NCI-H128 (cell line): Measurements from ENCODE around the gene ACSM5.
"Not testable (repeated sequence)": the region's sequence is repeated elsewhere in the genome, so short reads cannot be mapped to it uniquely, and the experiment has no call there.

Experiments
- DNase-seq: peaks from one replicate; lab custom pipeline; 2025; ENCODE audit not compliant: unreplicated experiment; lab: John Stamatoyannopoulos, UW

The ACSM5 gene

GRCh38 chr16:20397468-20398074 lies 11.8 kb upstream of the ACSM5 start:
- DNase-seq: no peak

GRCh38 chr16:20398603-20399002 lies 10.7 kb upstream of the ACSM5 start:
- no peak for DNase-seq

DNA sequence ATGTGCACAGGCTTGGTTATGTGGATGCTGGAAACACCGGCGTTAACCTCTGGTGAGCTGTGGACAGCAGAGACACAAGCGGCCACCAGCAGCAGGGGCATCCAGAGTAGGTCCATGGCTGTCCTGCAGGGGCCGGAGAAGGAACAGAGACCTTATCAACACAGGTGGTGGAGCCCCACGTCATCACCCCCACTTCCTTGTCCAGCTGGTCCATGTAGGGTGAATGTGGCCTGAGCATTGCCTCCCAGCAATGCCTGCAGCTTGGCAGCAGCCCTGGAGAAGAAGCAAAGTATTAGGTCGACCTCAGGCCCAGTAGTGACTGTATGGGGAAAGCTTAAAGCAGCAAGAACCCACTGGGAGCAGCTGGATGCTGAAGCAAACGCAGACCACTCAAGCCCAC lies 10.1 kb upstream of the ACSM5 start:
- no peak for DNase-seq

DNA sequence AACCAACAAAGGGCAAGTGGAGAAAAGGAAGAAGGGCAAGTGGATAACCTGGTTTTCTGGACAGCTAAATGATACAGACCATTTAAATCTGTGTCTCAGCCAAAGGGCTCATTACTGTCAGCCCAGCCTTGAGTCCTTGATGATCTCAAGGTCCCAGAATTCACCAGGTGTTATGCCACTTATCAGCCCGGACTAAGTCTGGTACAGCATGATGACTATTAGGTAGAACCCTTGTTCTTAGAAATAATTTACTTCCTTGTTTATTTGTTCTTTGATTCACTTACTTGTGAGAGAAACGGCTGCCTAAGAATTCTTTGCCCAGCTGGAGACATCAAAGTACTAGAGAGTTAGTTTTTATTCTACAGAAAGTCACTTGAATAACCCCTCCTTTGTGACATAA lies 8.3 kb upstream of the ACSM5 start:
- DNase-seq: no peak

DNA sequence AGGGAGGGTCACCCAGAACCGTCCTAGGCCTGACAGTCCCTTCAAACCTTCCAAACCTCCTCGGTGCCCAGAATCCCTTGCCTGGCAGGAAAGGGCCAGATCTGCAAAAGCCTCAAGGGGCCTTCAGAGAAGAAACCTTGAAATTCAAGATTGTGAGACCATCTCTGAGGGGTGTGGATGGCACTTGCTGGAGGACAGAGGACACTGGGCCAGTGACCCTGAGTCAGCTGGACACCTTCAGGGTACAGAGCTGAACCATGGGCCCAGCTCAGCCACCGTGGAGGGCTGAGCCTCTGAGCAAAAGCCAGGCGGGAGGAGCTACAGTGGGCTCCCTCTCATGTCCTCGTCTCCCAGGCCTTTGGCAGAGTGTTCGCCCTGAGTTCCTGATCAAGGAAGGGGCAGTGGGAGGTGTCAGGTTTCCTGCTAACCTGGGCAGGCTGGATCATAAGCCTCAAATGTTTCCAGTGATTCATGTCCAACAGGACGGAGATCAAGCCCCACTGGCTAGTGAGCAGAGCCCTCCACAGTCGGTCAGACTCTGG lies 7.8 kb upstream of the ACSM5 start:
- DNase-seq: no peak

DNA sequence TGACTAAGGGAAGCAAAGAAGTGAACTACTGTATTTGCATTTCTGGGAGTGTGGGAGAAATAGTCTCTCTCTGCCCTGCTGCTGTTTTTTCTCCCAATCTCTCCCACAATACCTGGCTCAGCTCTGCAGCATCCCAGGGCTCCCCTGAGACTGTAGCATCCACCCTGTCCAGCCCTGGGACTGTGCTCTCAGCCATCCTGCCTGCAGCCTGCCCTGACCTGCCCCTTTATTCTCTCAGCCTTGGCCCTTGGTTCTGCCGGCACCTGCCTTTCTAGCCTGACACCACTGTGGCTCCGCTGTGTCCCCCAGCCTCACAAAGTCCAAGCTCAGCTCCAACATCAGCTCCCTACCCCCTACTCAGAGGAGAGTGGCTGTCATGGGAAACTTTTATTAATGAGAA lies 6.7 kb upstream of the ACSM5 start:
- no peak for DNase-seq

GRCh38 chr16:20404637-20405036 lies 4.7 kb upstream of the ACSM5 start, which contains the start of gene PDILT:
Gene PDILT, minus strand, starts transcription at chr16:20404737. Its CDS starts 5,437 bp downstream, at chr16:20399300.
- no peak for DNase-seq

- DNase-seq: no peak
These were observed 888 bp downstream of the ACSM5 start for GRCh38 chr16:20410121-20410723.

GRCh38 chr16:20411055-20411454 lies 1.7 kb downstream of the ACSM5 start:
- DNase-seq: no peak

- DNase-seq: no peak
These were observed 6.2 kb downstream of the ACSM5 start for GRCh38 chr16:20415541-20415940.

DNA sequence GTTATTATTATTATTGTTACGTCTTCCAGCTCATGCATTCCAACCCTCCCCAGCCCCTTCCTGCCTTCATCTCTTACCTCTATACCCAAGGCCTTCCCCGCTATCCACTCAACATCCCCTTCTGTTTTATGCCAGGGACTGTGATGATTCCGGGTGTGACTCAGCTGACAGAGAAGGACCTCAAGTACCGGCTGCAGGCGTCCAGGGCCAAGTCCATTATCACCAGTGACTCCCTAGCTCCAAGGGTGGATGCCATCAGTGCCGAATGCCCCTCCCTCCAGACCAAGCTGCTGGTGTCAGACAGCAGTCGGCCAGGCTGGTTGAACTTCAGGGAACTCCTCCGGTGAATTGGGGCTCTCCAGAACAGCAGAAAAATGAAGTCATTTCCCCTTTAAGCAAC lies 9.8 kb downstream of the ACSM5 start:
- DNase-seq: not testable (repeated sequence)

- DNase-seq: not testable (repeated sequence)
These were observed 12.4 kb downstream of the ACSM5 start for GRCh38 chr16:20421748-20422147.

DNA sequence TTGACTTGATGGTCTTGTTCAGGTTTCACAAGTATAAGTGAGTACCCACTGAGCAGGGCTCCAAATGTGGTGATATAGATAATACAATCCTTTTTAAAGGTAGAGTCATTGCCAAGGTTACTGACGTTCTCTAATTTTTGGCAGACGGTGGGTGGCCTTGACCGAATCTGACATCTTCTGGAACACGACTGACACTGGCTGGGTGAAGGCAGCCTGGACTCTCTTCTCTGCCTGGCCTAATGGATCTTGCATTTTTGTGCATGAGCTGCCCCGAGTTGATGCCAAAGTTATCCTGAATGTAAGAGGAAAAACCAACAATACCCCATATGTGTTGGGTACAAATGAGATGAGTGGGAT lies 14.4 kb downstream of the ACSM5 start:
- not testable (repeated sequence) for DNase-seq

- no peak for DNase-seq
These were observed 15.0 kb downstream of the ACSM5 start for GRCh38 chr16:20424129-20424866.

GRCh38 chr16:20427401-20427797 lies 18.1 kb downstream of the ACSM5 start:
- DNase-seq: not testable (repeated sequence)

DNA sequence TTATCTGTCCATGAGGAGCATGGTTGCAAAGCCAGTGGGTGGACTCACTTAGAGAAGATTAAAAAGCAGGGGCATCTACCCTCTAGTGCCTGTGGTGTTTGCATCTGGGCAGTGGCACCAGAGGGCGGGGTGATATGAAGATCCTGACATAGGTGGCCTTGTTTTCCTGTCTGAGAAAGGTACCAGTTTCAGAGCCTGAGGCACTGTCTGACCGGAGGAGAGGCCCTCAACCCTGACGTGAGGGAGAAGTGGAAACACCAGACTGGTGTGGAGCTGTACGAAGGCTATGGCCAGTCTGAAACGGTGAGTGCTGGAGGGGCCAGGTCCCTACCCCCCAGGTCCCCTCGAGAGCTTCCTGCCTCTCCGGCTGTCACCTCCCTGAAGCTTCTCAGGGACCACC lies 20.2 kb downstream of the ACSM5 start:
- not testable (repeated sequence) for DNase-seq

- not testable (repeated sequence) for DNase-seq
These were observed 21.1 kb downstream of the ACSM5 start for GRCh38 chr16:20430480-20430879.

- DNase-seq: no peak
These were observed 21.6 kb downstream of the ACSM5 start for GRCh38 chr16:20430948-20431347.

DNA sequence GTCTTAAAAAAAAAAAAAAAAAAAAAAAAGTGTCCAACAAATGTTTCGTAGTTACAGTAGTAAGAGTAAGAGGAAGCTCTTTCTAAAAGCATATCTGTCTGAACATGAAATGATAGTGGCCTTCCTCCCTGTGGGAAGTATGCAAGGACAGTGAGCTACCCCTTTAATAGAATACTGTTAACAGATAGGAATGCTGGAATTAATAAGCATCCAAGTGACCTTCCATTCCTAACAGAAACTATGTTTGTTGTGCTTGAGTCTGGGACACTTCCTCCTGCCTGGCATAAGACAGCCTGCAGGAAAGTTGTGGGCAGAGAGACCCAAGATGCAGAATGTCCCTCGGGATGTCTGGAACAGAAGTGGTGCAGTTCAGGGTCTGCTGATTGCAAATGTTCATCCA lies 29.6 kb downstream of the ACSM5 start:
- DNase-seq: not testable (repeated sequence)

DNA sequence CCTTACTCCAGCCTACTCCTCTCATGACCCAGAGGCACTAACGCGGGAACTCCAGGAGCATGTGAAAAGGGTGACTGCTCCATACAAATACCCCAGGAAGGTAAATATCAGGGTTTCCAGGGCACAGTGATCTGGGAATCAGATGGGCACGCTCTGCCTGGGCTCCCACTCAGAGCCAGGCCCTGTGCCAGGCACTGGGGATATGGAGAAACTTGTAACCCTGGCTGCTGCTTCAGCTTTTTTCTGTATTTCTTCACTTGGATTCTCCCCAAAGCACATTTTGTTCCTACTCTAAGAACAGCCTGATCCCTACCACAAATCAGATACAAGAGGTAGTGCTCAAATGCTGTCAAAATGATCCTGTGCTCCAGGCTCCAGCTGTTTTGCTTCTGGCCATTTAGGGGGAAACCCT lies 30.5 kb downstream of the ACSM5 start:
- not testable (repeated sequence) for DNase-seq

DNA sequence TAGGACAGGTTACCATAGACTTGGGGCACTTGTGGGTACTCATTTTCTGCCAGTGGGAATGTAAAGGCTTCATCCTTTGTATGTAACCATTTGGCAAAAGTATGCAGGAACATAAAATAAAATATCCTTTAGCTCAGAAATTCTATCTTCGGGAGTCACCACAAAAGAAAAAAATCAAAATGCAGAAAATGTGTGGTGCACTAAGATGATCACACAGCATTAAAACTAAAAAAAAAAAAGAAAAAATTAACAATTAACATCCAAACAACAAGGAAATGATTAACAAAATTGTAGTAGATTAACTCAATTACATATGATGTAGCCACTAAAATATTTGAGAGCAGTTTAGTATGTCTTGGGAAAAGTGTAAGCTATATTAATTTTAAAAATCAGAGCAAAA lies 31.4 kb downstream of the ACSM5 start:
- DNase-seq: not testable (repeated sequence)

DNA sequence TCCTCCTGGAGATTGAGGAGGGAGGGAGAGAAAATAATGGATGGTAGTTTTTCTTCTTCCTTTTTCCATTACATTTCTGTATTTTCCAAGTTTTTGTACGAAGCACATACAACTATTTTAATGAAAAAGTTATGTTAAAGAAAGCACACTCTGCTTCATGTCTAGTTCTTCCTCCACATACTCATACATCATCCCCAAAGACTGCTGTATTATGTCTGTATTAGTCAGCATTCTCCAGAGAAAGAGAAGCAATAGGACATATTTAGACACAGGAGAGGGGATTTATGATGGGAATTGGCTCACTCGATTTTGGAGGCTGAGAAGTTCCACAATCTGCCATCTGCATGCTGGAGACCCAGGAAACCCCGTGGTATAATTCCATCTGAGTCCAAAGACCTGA lies 31.9 kb downstream of the ACSM5 start:
- no peak for DNase-seq
